ENCODE results near the gene RAB3B.
"Not testable (repeated sequence)": the region's sequence is repeated elsewhere in the genome, so short reads cannot be mapped to it uniquely, and the experiment has no call there.

Gene RAB3B

GRCh38 chr1:51899022-51899421 is 91.5 kb downstream of the RAB3B start:
- Histone ChIP-seq H3K27me3 (ENCODE audit: control insufficient read depth in 3 of 3, insufficient read depth in 3 of 3, low read depth in 1 of 3, low read length in 3 of 3) (peaks cover 0 to 38% (median 0%) of the 10 kb centered on the region in 3 experiments), H3K4ac (ENCODE audit: low read length) (no peak overlapping the region), H4K8ac (ENCODE audit: low read depth, low read length) (no peak overlapping the region), H3K9me3 (replicated peaks in 1 of 2; ENCODE audit: control insufficient read depth in 2 of 2, insufficient read depth in 1 of 2, low read depth in 1 of 2, low read length in 2 of 2) (no peaks in the 10 kb centered on the region), H3K23ac (ENCODE audit: low read depth, low read length, poor library complexity) (no peak overlapping the region), H3K4me3 (ENCODE audit: low read length in 2 of 2) (no peak overlapping the region), H2BK15ac (ENCODE audit: low read length) (no peak overlapping the region), H2BK5ac (ENCODE audit: low read length) (no peak overlapping the region), H3K4me2 (ENCODE audit: insufficient read depth, low read length, poor library complexity, severe bottlenecking) (no peak overlapping the region), H3K27ac (replicated peaks; ENCODE audit: low read length) (no peak overlapping the region), H3K9ac (ENCODE audit: low read depth, low read length, poor library complexity) (no peak overlapping the region), H4K91ac (ENCODE audit: low read depth, low read length, poor library complexity) (no peak overlapping the region), H3K14ac (ENCODE audit: low read length) (no peak overlapping the region), H3K4me1 (ENCODE audit: control insufficient read depth in 2 of 2, insufficient read depth in 1 of 2, low read depth in 1 of 2, low read length in 2 of 2) (peaks cover 2 to 12% of the 10 kb centered on the region in 2 donors), H3K79me1 (ENCODE audit: low read depth, low read length) (no peaks in the 10 kb centered on the region), H2AK5ac (ENCODE audit: low read depth, low read length) (no peak overlapping the region), H3K36me3 (replicated peaks in 1 of 2; ENCODE audit: control insufficient read depth in 2 of 2, insufficient read depth in 2 of 2, low read length in 2 of 2) (no peaks in the 10 kb centered on the region), H2AFZ (ENCODE audit: low read length) (no peak overlapping the region), H2BK12ac (ENCODE audit: low read length) (no peak overlapping the region), H2BK120ac (ENCODE audit: low read depth, low read length) (no peak overlapping the region), H3K18ac (ENCODE audit: low read length) (no peak overlapping the region)
- no CpG with 5 or more reads among the region's 10 CpGs for whole genome bisulfite sequencing, 2 donors (ENCODE audit: extremely low coverage in 2 of 2, insufficient read length in 2 of 2, insufficient replicate concordance in 1 of 2)
- no peak for DNase-seq (ENCODE audit: low spot score)

DNA sequence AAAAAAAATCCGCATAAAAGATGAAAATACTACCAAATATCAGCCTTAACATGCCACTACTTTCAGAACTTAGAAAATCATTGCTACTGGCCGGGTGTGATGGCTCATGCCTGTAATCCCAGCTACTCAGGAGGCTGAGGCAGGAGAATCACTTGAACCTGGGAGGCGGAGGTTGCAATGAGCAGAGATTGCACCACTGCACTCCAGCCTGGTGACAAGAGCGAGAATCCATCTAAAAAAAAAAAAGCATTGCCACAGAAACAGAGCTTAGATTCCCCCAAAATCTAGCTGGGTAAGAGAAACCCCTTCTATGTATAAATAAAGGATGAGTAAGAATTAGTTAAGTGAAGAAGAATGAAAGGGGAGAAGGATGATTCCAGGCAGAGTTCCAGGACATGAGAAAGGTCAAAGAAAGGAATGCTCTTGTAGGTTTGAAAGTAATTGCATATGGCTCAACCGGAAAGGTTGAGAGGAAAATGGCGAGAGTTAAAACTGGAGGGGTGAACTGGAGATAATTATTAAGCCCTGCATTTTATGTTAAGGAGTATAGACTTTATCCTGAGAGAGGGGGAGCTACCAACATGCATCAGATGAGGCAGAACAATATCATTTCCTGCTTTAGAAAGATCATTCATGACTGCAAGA is 92.3 kb downstream of the RAB3B start:
- no peak overlapping the region for H3K18ac ChIP-seq (ENCODE audit: low read length)
- DNase-seq (ENCODE audit: low spot score): no peak
- H3K4me1 ChIP-seq (ENCODE audit: control insufficient read depth in 2 of 2, insufficient read depth in 1 of 2, low read depth in 1 of 2, low read length in 2 of 2): peaks cover 2 to 12% of the 10 kb centered on the region in 2 donors
- H3K4ac ChIP-seq (ENCODE audit: low read length): no peak overlapping the region
- H3K9ac ChIP-seq (ENCODE audit: low read depth, low read length, poor library complexity): no peak overlapping the region
- WGBS, 2 donors (ENCODE audit: extremely low coverage in 2 of 2, insufficient read length in 2 of 2, insufficient replicate concordance in 1 of 2): no CpG with 5 or more reads among the region's 6 CpGs
- H4K91ac ChIP-seq (ENCODE audit: low read depth, low read length, poor library complexity): no peak overlapping the region
- H2BK12ac ChIP-seq (ENCODE audit: low read length): no peak overlapping the region
- no peak overlapping the region for H3K27ac ChIP-seq (replicated peaks; ENCODE audit: low read length)
- H2BK120ac ChIP-seq (ENCODE audit: low read depth, low read length): no peak overlapping the region
- H2BK15ac ChIP-seq (ENCODE audit: low read length): no peak overlapping the region
- no peaks in the 10 kb centered on the region for H3K79me1 ChIP-seq (ENCODE audit: low read depth, low read length)
- H2BK5ac ChIP-seq (ENCODE audit: low read length): no peak overlapping the region
- peaks cover 0 to 30% (median 0%) of the 10 kb centered on the region in 3 experiments for H3K27me3 ChIP-seq (ENCODE audit: control insufficient read depth in 3 of 3, insufficient read depth in 3 of 3, low read depth in 1 of 3, low read length in 3 of 3)
- no peaks in the 10 kb centered on the region for H3K36me3 ChIP-seq (replicated peaks in 1 of 2; ENCODE audit: control insufficient read depth in 2 of 2, insufficient read depth in 2 of 2, low read length in 2 of 2)
- H3K4me2 ChIP-seq (ENCODE audit: insufficient read depth, low read length, poor library complexity, severe bottlenecking): no peak overlapping the region
- H2AFZ ChIP-seq (ENCODE audit: low read length): no peak overlapping the region
- no peak overlapping the region for H4K8ac ChIP-seq (ENCODE audit: low read depth, low read length)
- no peaks in the 10 kb centered on the region for H3K9me3 ChIP-seq (replicated peaks in 1 of 2; ENCODE audit: control insufficient read depth in 2 of 2, insufficient read depth in 1 of 2, low read depth in 1 of 2, low read length in 2 of 2)
- H2AK5ac ChIP-seq (ENCODE audit: low read depth, low read length): no peak overlapping the region
- no peak overlapping the region for H3K14ac ChIP-seq (ENCODE audit: low read length)
- H3K4me3 ChIP-seq (ENCODE audit: low read length in 2 of 2): no peak overlapping the region
- no peak overlapping the region for H3K23ac ChIP-seq (ENCODE audit: low read depth, low read length, poor library complexity)

DNA sequence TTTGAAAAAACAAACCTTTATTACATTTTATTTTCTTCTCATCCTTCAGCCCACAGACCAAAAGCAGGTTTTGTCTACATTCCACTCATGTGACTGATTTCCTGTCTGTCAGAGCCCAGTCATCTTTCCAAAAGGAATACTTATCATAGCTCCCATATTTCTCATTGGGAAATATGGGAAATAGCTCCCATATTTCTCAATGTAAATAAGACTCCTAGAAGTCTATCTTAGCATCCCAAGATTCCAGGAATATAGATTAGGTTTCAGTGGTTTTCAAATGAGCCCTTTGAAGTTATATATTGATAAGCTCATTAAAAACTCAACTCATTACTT is 92.8 kb downstream of the RAB3B start:
- Histone ChIP-seq H2BK120ac (ENCODE audit: low read depth, low read length) (no peak overlapping the region), H3K27me3 (ENCODE audit: control insufficient read depth in 3 of 3, insufficient read depth in 3 of 3, low read depth in 1 of 3, low read length in 3 of 3) (peaks cover 0 to 31% (median 0%) of the 10 kb centered on the region in 3 experiments), H3K9ac (ENCODE audit: low read depth, low read length, poor library complexity) (no peak overlapping the region), H3K4ac (ENCODE audit: low read length) (no peak overlapping the region), H3K9me3 (replicated peaks in 1 of 2; ENCODE audit: control insufficient read depth in 2 of 2, insufficient read depth in 1 of 2, low read depth in 1 of 2, low read length in 2 of 2) (no peaks in the 10 kb centered on the region), H3K4me3 (ENCODE audit: low read length in 2 of 2) (no peak overlapping the region), H3K36me3 (replicated peaks in 1 of 2; ENCODE audit: control insufficient read depth in 2 of 2, insufficient read depth in 2 of 2, low read length in 2 of 2) (no peaks in the 10 kb centered on the region), H2BK12ac (ENCODE audit: low read length) (no peak overlapping the region), H3K4me1 (ENCODE audit: control insufficient read depth in 2 of 2, insufficient read depth in 1 of 2, low read depth in 1 of 2, low read length in 2 of 2) (peaks cover 2 to 12% of the 10 kb centered on the region in 2 donors), H3K79me1 (ENCODE audit: low read depth, low read length) (no peaks in the 10 kb centered on the region), H2AFZ (ENCODE audit: low read length) (no peak overlapping the region), H3K18ac (ENCODE audit: low read length) (no peak overlapping the region), H3K23ac (ENCODE audit: low read depth, low read length, poor library complexity) (no peak overlapping the region), H4K91ac (ENCODE audit: low read depth, low read length, poor library complexity) (no peak overlapping the region), H2BK5ac (ENCODE audit: low read length) (no peak overlapping the region), H3K27ac (replicated peaks; ENCODE audit: low read length) (no peak overlapping the region), H3K14ac (ENCODE audit: low read length) (no peak overlapping the region), H4K8ac (ENCODE audit: low read depth, low read length) (no peak overlapping the region), H2BK15ac (ENCODE audit: low read length) (no peak overlapping the region), H3K4me2 (ENCODE audit: insufficient read depth, low read length, poor library complexity, severe bottlenecking) (no peak overlapping the region), H2AK5ac (ENCODE audit: low read depth, low read length) (no peak overlapping the region)
- no peak for DNase-seq (ENCODE audit: low spot score)

DNA sequence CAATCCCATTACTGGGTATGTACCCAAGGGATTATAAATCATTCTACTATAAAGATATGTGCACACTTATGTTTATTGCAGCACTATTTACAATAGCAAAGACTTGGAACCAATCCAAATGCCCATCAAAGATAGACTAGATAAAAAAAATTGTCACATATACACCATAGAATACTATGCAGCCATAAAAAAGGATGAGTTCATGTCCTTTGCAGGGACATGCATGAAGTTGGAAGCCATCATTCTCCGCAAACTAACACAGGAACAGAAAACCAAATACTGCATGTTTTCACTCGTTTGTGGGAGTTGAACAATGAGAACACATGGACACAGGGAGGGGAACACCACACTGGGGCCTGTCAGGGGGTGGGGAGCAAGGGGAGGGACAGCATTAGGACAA is 95.8 kb downstream of the RAB3B start:
- WGBS, 2 donors (ENCODE audit: extremely low coverage in 2 of 2, insufficient read length in 2 of 2, insufficient replicate concordance in 1 of 2): no CpG with 5 or more reads among the region's 2 CpGs
- not testable (repeated sequence) for H3K4me3 ChIP-seq (ENCODE audit: low read length in 2 of 2); H3K23ac ChIP-seq (ENCODE audit: low read depth, low read length, poor library complexity); H3K9ac ChIP-seq (ENCODE audit: low read depth, low read length, poor library complexity); H3K4ac ChIP-seq (ENCODE audit: low read length); H3K79me1 ChIP-seq (ENCODE audit: low read depth, low read length); H2AFZ ChIP-seq (ENCODE audit: low read length); H4K8ac ChIP-seq (ENCODE audit: low read depth, low read length); H3K18ac ChIP-seq (ENCODE audit: low read length); H2BK15ac ChIP-seq (ENCODE audit: low read length); H3K4me2 ChIP-seq (ENCODE audit: insufficient read depth, low read length, poor library complexity, severe bottlenecking); H3K14ac ChIP-seq (ENCODE audit: low read length); H2BK120ac ChIP-seq (ENCODE audit: low read depth, low read length); H2BK12ac ChIP-seq (ENCODE audit: low read length); H2BK5ac ChIP-seq (ENCODE audit: low read length); H3K36me3 ChIP-seq (replicated peaks in 1 of 2; ENCODE audit: control insufficient read depth in 2 of 2, insufficient read depth in 2 of 2, low read length in 2 of 2); H3K27ac ChIP-seq (replicated peaks; ENCODE audit: low read length); H3K9me3 ChIP-seq (replicated peaks in 1 of 2; ENCODE audit: control insufficient read depth in 2 of 2, insufficient read depth in 1 of 2, low read depth in 1 of 2, low read length in 2 of 2); DNase-seq (ENCODE audit: low spot score); H2AK5ac ChIP-seq (ENCODE audit: low read depth, low read length); H4K91ac ChIP-seq (ENCODE audit: low read depth, low read length, poor library complexity)
- Histone ChIP-seq H3K4me1 (ENCODE audit: control insufficient read depth in 2 of 2, insufficient read depth in 1 of 2, low read depth in 1 of 2, low read length in 2 of 2) (peaks cover 2 to 12% of the 10 kb centered on the region in 2 donors), H3K27me3 (ENCODE audit: control insufficient read depth in 3 of 3, insufficient read depth in 3 of 3, low read depth in 1 of 3, low read length in 3 of 3) (peaks cover 0 to 43% (median 0%) of the 10 kb centered on the region in 3 experiments)
